Heart right ventricle (tissue), 16 donors: ENCODE results near the gene SASH1. TPM values are rescaled to one million over a fixed set of nuclear protein-coding genes. Genes with fewer than 3 reads are reported as not detected.
A peak's percentile ranks its signal among the peaks of the same experiment; 100 is the strongest.

Experiments
- ATAC-seq, 8 donors: fragments of 200-7000 bp; cut with Tn5 transposase; one replicate each; pipeline ENCODE4 v1.9.1; 2020; ENCODE audit warnings: mild to moderate bottlenecking in 8 of 8, moderate library complexity in 8 of 8, moderate number of reproducible peaks in 1 of 8
- DNase-seq, 2 donors: peaks; one replicate each; pipeline ENCODE4 v3.0.0-alpha.2; 2020
- H3K27ac ChIP-seq, 10 donors: fragments of 200-600 bp; sonication (generic) in 2 of 10; one replicate each; pipeline versions ENCODE4 v1.5.0 to v1.8.0; 2020 to 2022; ENCODE audit warnings: mild to moderate bottlenecking in 3 of 10
- H3K27me3 ChIP-seq, 7 donors: fragments of 200-600 bp; one replicate each; pipeline ENCODE4 v1.8.0; 2021 to 2022; ENCODE audit warnings: mild to moderate bottlenecking in 2 of 7
- H3K36me3 ChIP-seq, 9 donors: fragments of 200-600 bp; sonication (generic) in 1 of 9; one replicate each; pipeline versions ENCODE4 v1.5.0 to v1.8.0; 2020 to 2022; ENCODE audit warnings: mild to moderate bottlenecking in 2 of 9
- H3K4me1 ChIP-seq, 9 donors: fragments of 200-600 bp; sonication (generic) in 1 of 9; one replicate each; pipeline versions ENCODE4 v1.5.0 to v1.8.0; 2020 to 2022; ENCODE audit warnings: mild to moderate bottlenecking in 4 of 9
- H3K4me3 ChIP-seq, 10 donors: fragments of 200-600 bp; sonication (generic) in 2 of 10; one replicate each; pipeline versions ENCODE4 v1.5.0 to v1.8.0; 2020 to 2022; ENCODE audit warnings: mild to moderate bottlenecking in 7 of 10, moderate library complexity in 2 of 10
- H3K9me3 ChIP-seq, 11 donors: fragments of 200-600 bp in 10 of 11; sonication (generic) in 2 of 11; one replicate each; pipeline versions ENCODE4 v1.5.0 to v1.8.0; 2013 to 2022; ENCODE audit warnings: mild to moderate bottlenecking in 2 of 11, control low read depth in 1 of 11, moderate library complexity in 1 of 11
- CTCF ChIP-seq, 9 donors: fragments of 200-600 bp; sonication (generic) in 2 of 9; IDR thresholded peaks; one replicate each; pipeline versions ENCODE4 v1.5.0 to v1.8.0; 2021 to 2022; ENCODE audit warnings: antibody characterized with exemption in 9 of 9, mild to moderate bottlenecking in 5 of 9, moderate library complexity in 1 of 9
- WGBS, 2 donors: extraction: QIAGEN DNeasy Blood & Tissue Kit; methylation state at CpG; one replicate each; pipeline ENCODE4 v1.1.7; 2013; ENCODE audit warnings: inconsistent platforms in 1 of 2; 5-methylcytosine and 5-hydroxymethylcytosine counted together
- intact Hi-C, 10 donors: fragments of 100-400 bp; cut with DNase I; formaldehyde crosslinking; loops; one replicate each; pipeline versions ENCODE4 v1.11.1 to v1.14.2; 2022
- polyA plus RNA-seq, 2 donors: library from polyadenylated mRNA; stranded (reverse); fragments of 200-250 nt; gene quantifications; one replicate each; pipeline ENCODE4 v1.2.3, GENCODE V29; 2013
- total RNA-seq, 10 donors: library from RNA; stranded (reverse); fragmentation: NEBNext Ultra II Directional in 3 of 10; extraction: Animal tissue kit (Norgen Biotek cat#: 25700) in 3 of 10; gene quantifications; one replicate each; pipeline versions ENCODE4 v1.2.1 to v1.2.4, GENCODE V29; 2021 to 2023
- donor health status: Arrhythmogenic right ventricular cardiomyopathy.
- donor health status: ischemic (EF 13 %, LVEDD 7.1; RV severe dilation, severe dysfunction).
- donor health status: healthy with polysubstance abuse.
- donor health status: DM: no; HTN: yes; CAD: no.
- donor health status: DM: no; HTN: no; CAD: no.
- donor health status: ischemic (EF 25% LVEDD 6.9; RV normal size, moderate dysfunction).
- donor health status: ischemic (EF 25% LVEDD 5.7; RV mildly dilated, moderate dysfunction).
- donor health status: healthy.
- donor health status: DM: yes; HTN: yes; CAD: no.
- donor health status: Ischemic cardiomyopathy.
- donor health status: ischemic (EF 35%, LVEDD 5.7; RV mildly dilated, moderate dysfunction).
- donor health status: nonischemic (EF 11% LVEDD 7.7; RV severe dilation, severe dysfunction).
- donor health status: DM: yes; HTN: yes; CAD: no.
- donor health status: PGD.
- donor health status: ischemic (EF 29% LVEDD 5.4; RV normal size, mild dysfunction).
- donor health status: nonischemic (EF 23%, LVEDD 6.1; RV moderate dilation, normal function).

Gene SASH1
- total and polyA plus RNA-seq, 12 donors: 6.9 to 47.1 (median 25.9) TPM

- Histone ChIP-seq H3K27ac (no peak overlapping the region), H3K36me3 (no peaks in the 10 kb centered on the region), H3K4me3 (no peak overlapping the region), H3K4me1 (peaks cover 0 to 33% (median 5%) of the 10 kb centered on the region in 9 donors), H3K27me3 (no peaks in the 10 kb centered on the region), H3K9me3 (no peaks in the 10 kb centered on the region)
- DNase-seq: no peak
- no peak for TF ChIP-seq CTCF (IDR thresholded peaks at IDR 0.05)
- no peak for ATAC-seq
- WGBS, 2 donors: 96 to 99% methylated on average over 6 of the region's 6 CpGs
- intact Hi-C loops: loop anchor here in 1 of 10 donors (5.0 kb wide), 1 partner anchor 386 kb away; no protein-coding TSS in a partner anchor
These were observed 219.0 kb downstream of the SASH1 start for GRCh38 chr6:148561629-148562028.

- no peak overlapping the region for H3K4me3 ChIP-seq
- no peak for TF ChIP-seq CTCF (IDR thresholded peaks at IDR 0.05)
- H3K27ac ChIP-seq: no peak overlapping the region
- WGBS, 2 donors: 90 to 96% methylated on average over 5 of the region's 5 CpGs
- intact Hi-C loops: loop anchor here in 1 of 10 donors (5.0 kb wide), 1 partner anchor 384 kb away; no protein-coding TSS in a partner anchor
- peaks cover 0 to 30% (median 5%) of the 10 kb centered on the region in 9 donors for H3K4me1 ChIP-seq
- H3K36me3 ChIP-seq: no peaks in the 10 kb centered on the region
- H3K27me3 ChIP-seq: no peaks in the 10 kb centered on the region
- DNase-seq (no peak), ATAC-seq (no peak)
- no peaks in the 10 kb centered on the region for H3K9me3 ChIP-seq
These were observed 220.4 kb downstream of the SASH1 start for GRCh38 chr6:148563066-148563465.

GRCh38 chr6:148564494-148565035 is 221.9 kb downstream of the SASH1 start:
- intact Hi-C loops: loop anchor here in 1 of 10 donors (5.0 kb wide), 1 partner anchor 383 kb away; no protein-coding TSS in a partner anchor
- Histone ChIP-seq H3K36me3 (no peaks in the 10 kb centered on the region), H3K4me1 (peaks cover 0 to 29% (median 5%) of the 10 kb centered on the region in 9 donors), H3K27ac (no peak overlapping the region), H3K9me3 (no peaks in the 10 kb centered on the region), H3K27me3 (peaks cover 0 to 5% (median 0%) of the 10 kb centered on the region in 7 donors), H3K4me3 (no peak overlapping the region)
- 76 to 80% methylated on average over 9 of the region's 9 CpGs for WGBS, 2 donors
- DNase-seq: no peak
- no peak for TF ChIP-seq CTCF (IDR thresholded peaks at IDR 0.05)
- no peak for ATAC-seq

- no peak for TF ChIP-seq CTCF (IDR thresholded peaks at IDR 0.05)
- DNase-seq: no peak
- ATAC-seq: peak in 3 of 8 donors; percentile 15 to 47 (median 19)
- Histone ChIP-seq H3K4me3 (no peak overlapping the region), H3K27me3 (peaks cover 0 to 5% (median 0%) of the 10 kb centered on the region in 7 donors), H3K36me3 (no peaks in the 10 kb centered on the region), H3K4me1 (peaks cover 0 to 20% (median under 1%) of the 10 kb centered on the region in 9 donors), H3K9me3 (no peaks in the 10 kb centered on the region), H3K27ac (no peak overlapping the region)
- intact Hi-C loops: no loop called here
- 59 to 72% methylated on average over 8 of the region's 8 CpGs for WGBS, 2 donors
These were observed 222.8 kb downstream of the SASH1 start for GRCh38 chr6:148565321-148565926.
